Stimulated activated CD8-positive, alpha-beta memory T cell treated with anti-CD3 and anti-CD28 coated beads, Interleukin-4, amount 100 ng/mL, for 24 hours (primary cell): ENCODE results near the gene COL1A1.

Experiments
- DNase-seq: peaks from one replicate; pipeline ENCODE4 v3.0.0-alpha.2; 2020; ENCODE audit warnings: low read depth

The COL1A1 gene

GRCh38 chr17:50199803-50200456, 1.5 kb downstream of the COL1A1 start:
- peak; percentile 38 for DNase-seq

- no peak for DNase-seq
These were observed 2.1 kb downstream of the COL1A1 start for GRCh38 chr17:50199211-50199802.

GRCh38 chr17:50198026-50198669, 3.3 kb downstream of the COL1A1 start:
- peak; percentile 48 for DNase-seq

GRCh38 chr17:50196826-50197225, 4.6 kb downstream of the COL1A1 start:
- DNase-seq = no peak

- DNase-seq = no peak
These were observed 5.4 kb downstream of the COL1A1 start for GRCh38 chr17:50196036-50196435.

GRCh38 chr17:50194934-50195865, 6.2 kb downstream of the COL1A1 start:
- DNase-seq = no peak

GRCh38 chr17:50194140-50194933, 7.1 kb downstream of the COL1A1 start:
- DNase-seq = no peak

- no peak for DNase-seq
These were observed 8.7 kb downstream of the COL1A1 start for GRCh38 chr17:50192618-50193291.

- DNase-seq = no peak
These were observed 9.2 kb downstream of the COL1A1 start for GRCh38 chr17:50192144-50192617.

GRCh38 chr17:50191359-50192143, 9.9 kb downstream of the COL1A1 start:
- DNase-seq = no peak

- no peak for DNase-seq
These were observed 10.7 kb downstream of the COL1A1 start for GRCh38 chr17:50190603-50191358.

GRCh38 chr17:50190293-50190602, 11.2 kb downstream of the COL1A1 start:
- DNase-seq = no peak

GRCh38 chr17:50189550-50190292, 11.7 kb downstream of the COL1A1 start:
- DNase-seq = no peak

- DNase-seq = no peak
These were observed 12.4 kb downstream of the COL1A1 start for GRCh38 chr17:50188921-50189549.

- DNase-seq = no peak
These were observed 12.9 kb downstream of the COL1A1 start for GRCh38 chr17:50188531-50188920.

GRCh38 chr17:50187751-50188530, 13.5 kb downstream of the COL1A1 start:
- DNase-seq = no peak

GRCh38 chr17:50187394-50187725, 14.1 kb downstream of the COL1A1 start:
- DNase-seq = no peak
